ENCODE measurements around the gene LCN9.

Gene LCN9

DNA sequence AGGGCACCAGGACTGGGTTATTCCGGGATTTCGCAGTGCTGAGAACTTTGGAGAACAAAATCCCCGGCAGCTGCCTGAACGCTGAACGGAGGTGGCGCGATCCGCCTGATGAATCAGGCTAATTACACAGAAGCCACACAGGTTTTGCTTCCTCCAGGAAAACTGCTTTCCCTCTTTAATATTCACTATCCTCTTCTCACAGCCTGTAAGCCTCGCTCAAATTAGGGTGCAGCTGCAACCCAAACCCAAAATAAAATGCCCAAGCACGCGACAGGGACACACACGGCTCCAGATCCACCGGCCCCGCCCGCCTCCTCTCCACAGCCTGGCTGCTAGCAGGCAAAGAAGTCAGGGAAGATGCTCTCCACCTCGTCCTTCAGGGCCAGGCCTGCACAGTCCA lies 30.2 kb downstream of the LCN9 start:
- no peak overlapping the region for H3K4me3 ChIP-seq (ENCODE audit: low read depth in 1 of 2, low read length in 1 of 2)
- no peaks in the 10 kb centered on the region for H3K9me3 ChIP-seq
- TF ChIP-seq, protein P1, sequence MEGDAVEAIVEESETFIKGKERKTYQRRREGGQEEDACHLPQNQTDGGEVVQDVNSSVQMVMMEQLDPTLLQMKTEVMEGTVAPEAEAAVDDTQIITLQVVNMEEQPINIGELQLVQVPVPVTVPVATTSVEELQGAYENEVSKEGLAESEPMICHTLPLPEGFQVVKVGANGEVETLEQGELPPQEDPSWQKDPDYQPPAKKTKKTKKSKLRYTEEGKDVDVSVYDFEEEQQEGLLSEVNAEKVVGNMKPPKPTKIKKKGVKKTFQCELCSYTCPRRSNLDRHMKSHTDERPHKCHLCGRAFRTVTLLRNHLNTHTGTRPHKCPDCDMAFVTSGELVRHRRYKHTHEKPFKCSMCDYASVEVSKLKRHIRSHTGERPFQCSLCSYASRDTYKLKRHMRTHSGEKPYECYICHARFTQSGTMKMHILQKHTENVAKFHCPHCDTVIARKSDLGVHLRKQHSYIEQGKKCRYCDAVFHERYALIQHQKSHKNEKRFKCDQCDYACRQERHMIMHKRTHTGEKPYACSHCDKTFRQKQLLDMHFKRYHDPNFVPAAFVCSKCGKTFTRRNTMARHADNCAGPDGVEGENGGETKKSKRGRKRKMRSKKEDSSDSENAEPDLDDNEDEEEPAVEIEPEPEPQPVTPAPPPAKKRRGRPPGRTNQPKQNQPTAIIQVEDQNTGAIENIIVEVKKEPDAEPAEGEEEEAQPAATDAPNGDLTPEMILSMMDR (IDR thresholded peaks at IDR 0.05): no peak
- H3K27ac ChIP-seq: no peak overlapping the region
- no peaks in the 10 kb centered on the region for H3K36me3 ChIP-seq
- H3K4me1 ChIP-seq (ENCODE audit: control insufficient read depth in 1 of 2, insufficient read depth in 1 of 2, low read depth in 1 of 2, low read length in 1 of 2): no peaks in the 10 kb centered on the region
- no peaks in the 10 kb centered on the region for H3K27me3 ChIP-seq

DNA sequence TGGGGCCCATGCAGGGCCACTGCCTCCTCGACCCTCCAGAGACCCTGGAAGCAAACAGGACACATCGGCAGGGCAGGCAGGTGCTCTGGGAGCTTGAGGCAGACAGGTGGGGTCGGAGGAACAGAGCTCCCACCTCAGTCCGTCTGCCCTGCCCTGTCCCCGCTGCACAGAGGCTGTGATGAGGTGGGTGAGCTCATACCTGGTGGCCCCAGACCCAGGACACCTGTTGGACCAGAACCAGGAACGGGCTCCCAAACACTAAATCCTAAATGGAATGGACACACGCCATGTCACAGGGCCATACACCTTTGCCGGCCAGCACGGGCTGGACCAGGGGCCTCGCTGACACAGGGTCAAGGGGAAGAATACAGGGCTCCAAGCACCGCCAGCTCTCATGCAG lies 30.7 kb downstream of the LCN9 start:
- H3K9me3 ChIP-seq: no peaks in the 10 kb centered on the region
- H3K27me3 ChIP-seq: no peaks in the 10 kb centered on the region
- no peaks in the 10 kb centered on the region for H3K36me3 ChIP-seq

DNA sequence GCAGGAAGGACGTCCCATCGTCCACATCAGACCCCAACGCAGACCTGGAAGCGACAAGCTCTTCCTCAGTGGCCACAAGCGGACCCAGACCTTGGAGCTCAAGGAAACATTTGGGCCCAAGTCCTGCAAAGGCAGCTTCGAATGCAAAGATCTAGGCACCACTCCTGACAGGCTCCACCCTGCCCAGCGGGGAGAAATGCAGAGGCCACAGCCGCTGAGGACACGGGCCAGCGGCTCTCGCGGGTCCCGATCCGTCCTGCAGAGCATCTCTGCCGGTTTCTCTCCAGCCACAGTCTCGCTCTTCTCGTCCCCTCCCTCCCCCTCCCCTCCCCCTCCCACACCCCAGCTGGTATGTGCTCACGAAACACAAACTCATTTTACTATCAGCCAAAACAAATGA lies 31.3 kb downstream of the LCN9 start:
- no peaks in the 10 kb centered on the region for H3K9me3 ChIP-seq
- TF ChIP-seq, protein P1 (IDR thresholded peaks at IDR 0.05): no peak
- no peak overlapping the region for H3K27ac ChIP-seq

More for the DNA sequence above, 30.7 kb downstream of the LCN9 start:
- H3K4me1 ChIP-seq (ENCODE audit: control insufficient read depth in 1 of 2, insufficient read depth in 1 of 2, low read depth in 1 of 2, low read length in 1 of 2): no peaks in the 10 kb centered on the region
- no peak overlapping the region for H3K4me3 ChIP-seq (ENCODE audit: low read depth in 1 of 2, low read length in 1 of 2)
- TF ChIP-seq, protein P1 (IDR thresholded peaks at IDR 0.05): no peak
- H3K27ac ChIP-seq: no peak overlapping the region

DNA sequence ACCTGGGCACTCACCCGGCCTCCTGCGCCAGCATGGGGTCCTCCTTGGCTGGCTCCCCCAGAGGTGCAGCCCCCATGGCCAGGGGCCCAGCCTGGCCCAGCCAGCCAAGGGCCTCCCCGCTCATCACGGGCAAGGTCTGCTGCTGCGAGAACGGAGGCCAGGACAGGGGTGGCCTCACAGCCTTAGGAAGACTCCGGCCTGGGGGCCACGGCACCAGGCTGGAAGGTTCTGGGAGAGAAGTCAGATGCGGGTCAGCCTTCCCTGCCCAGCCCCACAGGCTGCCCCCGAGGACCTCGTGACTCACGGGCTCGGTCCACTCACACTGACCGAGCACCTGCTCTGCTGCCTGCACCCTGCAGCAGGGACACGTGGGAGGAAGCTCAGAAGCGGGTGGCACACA lies 31.9 kb downstream of the LCN9 start:
- H3K9me3 ChIP-seq: no peaks in the 10 kb centered on the region
- no peaks in the 10 kb centered on the region for H3K4me1 ChIP-seq (ENCODE audit: control insufficient read depth in 1 of 2, insufficient read depth in 1 of 2, low read depth in 1 of 2, low read length in 1 of 2)
- TF ChIP-seq, protein P1 (IDR thresholded peaks at IDR 0.05): no peak
- H3K4me3 ChIP-seq (ENCODE audit: low read depth in 1 of 2, low read length in 1 of 2): no peak overlapping the region
- no peaks in the 10 kb centered on the region for H3K27me3 ChIP-seq
- H3K27ac ChIP-seq: no peak overlapping the region
- no peaks in the 10 kb centered on the region for H3K36me3 ChIP-seq

More for the DNA sequence above, 31.3 kb downstream of the LCN9 start:
- no peaks in the 10 kb centered on the region for H3K27me3 ChIP-seq
- no peak overlapping the region for H3K4me3 ChIP-seq (ENCODE audit: low read depth in 1 of 2, low read length in 1 of 2)
- no peaks in the 10 kb centered on the region for H3K36me3 ChIP-seq
- no peaks in the 10 kb centered on the region for H3K4me1 ChIP-seq (ENCODE audit: control insufficient read depth in 1 of 2, insufficient read depth in 1 of 2, low read depth in 1 of 2, low read length in 1 of 2)

DNA sequence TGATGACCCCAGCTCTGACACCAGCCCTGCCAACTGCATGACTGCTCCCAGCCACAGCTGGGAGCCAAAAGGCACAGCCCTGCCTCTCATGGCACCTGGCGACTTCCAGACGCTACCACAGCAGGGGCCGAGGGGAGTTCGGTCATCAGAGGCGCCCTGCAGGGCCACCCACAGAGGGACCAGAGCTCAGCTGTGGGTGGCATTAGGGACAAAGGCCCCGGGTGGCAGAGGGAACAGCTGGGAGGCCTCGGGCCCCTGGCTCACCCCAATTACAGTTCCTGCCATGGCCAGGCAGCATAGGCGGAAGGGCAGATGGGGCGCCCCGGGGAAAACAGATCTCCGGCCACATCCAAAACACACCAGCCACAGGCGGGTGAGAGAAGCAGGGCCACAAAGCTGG lies 32.5 kb downstream of the LCN9 start:
- no peak overlapping the region for H3K4me3 ChIP-seq (ENCODE audit: low read depth in 1 of 2, low read length in 1 of 2)
- no peaks in the 10 kb centered on the region for H3K9me3 ChIP-seq
- H3K27ac ChIP-seq: no peak overlapping the region
- no peaks in the 10 kb centered on the region for H3K36me3 ChIP-seq
- H3K4me1 ChIP-seq (ENCODE audit: control insufficient read depth in 1 of 2, insufficient read depth in 1 of 2, low read depth in 1 of 2, low read length in 1 of 2): no peaks in the 10 kb centered on the region
- peaks cover 3% of the 10 kb centered on the region for H3K27me3 ChIP-seq
- TF ChIP-seq, protein P1 (IDR thresholded peaks at IDR 0.05): no peak

DNA sequence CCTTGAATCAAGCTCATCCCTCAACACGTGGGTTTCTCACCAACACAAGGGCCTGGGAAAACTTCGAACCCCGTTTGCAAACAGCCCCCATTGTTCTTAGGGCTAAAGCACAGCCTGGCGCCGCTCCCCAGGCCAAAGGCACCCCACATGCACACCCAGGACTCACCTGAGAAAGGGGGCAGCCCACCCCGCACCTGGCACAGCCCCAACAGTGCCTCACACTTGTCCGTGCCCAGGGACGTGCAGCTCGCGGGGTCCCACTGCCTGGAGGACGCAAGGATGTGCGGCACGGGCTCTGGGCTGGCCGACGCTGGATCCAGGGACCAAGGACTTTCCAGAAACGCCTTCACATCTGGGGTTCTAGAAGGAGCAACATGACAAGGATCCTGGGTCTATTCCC lies 33.3 kb downstream of the LCN9 start:
- H3K9me3 ChIP-seq: no peaks in the 10 kb centered on the region
- TF ChIP-seq, protein P1 (IDR thresholded peaks at IDR 0.05): no peak
- H3K27me3 ChIP-seq: peaks cover 11% of the 10 kb centered on the region
- no peaks in the 10 kb centered on the region for H3K4me1 ChIP-seq (ENCODE audit: control insufficient read depth in 1 of 2, insufficient read depth in 1 of 2, low read depth in 1 of 2, low read length in 1 of 2)
- H3K4me3 ChIP-seq (ENCODE audit: low read depth in 1 of 2, low read length in 1 of 2): no peak overlapping the region
- H3K27ac ChIP-seq: no peak overlapping the region
- H3K36me3 ChIP-seq: no peaks in the 10 kb centered on the region
